IPS-NIHi7 (cell line): ENCODE results near the gene CMTR1.
A peak's percentile ranks its signal among the peaks of the same experiment; 100 is the strongest.

Experiments used
- DNase-seq: peaks from one replicate; pipeline ENCODE4 v3.0.0; 2012; ENCODE audit warnings: mixed read lengths; ENCODE audit errors: extremely low spot score

The CMTR1 gene

DNA sequence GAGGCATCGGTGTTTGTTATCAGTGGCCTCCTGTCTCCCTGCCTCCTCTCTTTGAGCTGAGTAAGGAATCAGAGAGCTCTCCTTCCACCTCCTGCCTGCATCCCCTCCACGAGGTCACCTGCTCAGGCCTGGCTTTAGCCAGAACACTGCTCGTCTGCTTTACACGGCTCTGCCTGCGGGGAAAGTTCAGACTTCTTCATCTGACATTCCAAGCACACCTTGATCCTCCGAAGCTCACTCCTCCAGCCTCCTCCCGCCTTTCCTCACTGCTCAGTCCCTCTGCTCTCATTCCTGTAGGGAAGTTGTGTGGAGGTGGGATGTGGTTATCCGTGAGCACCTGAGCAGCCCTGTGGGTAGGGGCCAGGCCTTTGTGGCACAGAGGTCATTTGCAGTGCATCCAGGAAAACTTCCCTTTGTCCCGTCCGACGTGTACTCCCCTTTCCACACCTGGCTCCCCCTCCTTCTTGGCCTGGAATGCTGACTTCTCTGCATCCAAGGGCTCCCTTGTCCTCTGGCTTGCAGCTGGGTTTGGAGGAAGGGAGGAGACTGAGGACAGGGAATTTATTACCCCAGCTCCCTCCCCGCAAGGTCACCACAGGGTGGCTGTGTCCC is 79.5 kb downstream of the CMTR1 start:
- DNase-seq: peak; percentile 34

GRCh38 chr6:37513155-37513554 is 80.1 kb downstream of the CMTR1 start:
- no peak for DNase-seq

GRCh38 chr6:37513576-37513975 is 80.6 kb downstream of the CMTR1 start:
- no peak for DNase-seq

- no peak for DNase-seq
Observed at GRCh38 chr6:37514321-37514771, 81.3 kb downstream of the CMTR1 start.

GRCh38 chr6:37514837-37515236 is 81.8 kb downstream of the CMTR1 start:
- no peak for DNase-seq

DNA sequence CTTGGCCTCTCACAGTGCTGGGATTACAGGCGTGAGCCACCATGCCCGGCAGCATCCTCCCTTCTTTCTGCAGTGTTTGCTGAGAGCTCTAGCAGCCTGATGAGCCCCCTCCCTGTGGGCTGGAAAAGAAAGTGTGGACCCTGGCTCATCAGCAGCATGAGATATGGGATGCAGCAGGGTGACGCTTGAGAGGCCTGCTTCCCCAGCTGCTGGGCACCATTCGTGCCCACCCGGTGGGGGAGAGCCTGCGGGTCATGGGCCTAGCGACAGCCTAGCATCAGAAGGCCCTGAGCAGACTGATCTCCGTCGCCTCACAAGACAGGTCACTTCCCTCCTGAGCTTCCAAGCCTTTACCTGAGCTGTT is 82.7 kb downstream of the CMTR1 start:
- DNase-seq: no peak

DNA sequence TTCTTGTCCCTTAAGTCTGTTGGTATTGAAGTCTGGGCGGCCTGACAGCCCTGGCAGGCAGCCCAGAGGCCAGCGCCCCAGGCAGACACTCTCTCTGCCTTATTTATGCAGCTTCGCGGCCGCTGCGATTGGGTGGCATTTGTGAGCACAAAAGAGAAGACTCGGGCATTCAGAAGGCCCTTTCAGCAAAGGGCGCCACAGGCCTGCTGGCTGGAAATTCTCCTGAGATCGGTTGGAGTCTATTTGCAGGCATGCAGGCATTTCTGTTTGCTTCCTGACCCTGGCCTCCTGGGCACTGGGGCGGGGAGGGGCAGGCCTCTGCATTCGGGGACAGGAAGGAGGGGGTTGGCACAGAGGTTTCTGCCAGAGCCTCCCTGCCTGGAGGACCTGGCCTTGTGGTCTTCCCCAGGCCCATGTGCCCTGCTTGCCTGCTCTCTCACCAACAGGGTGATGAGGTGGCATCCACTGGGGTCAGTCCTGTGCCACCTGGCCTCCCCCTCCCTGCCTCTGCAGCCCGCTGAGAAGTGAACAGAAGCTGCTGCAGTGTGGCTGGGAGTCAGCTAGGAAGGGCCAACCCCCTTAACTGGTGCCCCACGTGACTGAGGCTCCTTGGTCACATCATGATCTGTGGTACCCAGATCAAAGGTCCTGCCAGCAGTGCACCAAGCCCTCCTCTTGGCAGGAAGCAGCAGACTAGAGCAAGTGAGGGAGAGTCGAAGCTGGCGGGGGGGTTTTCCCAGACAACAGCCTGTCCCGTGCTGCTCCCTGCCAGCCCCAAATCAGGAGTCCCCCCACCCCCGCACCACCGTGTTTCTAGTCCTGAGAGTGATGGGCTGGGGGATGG is 83.3 kb downstream of the CMTR1 start:
- DNase-seq: no peak

- DNase-seq: no peak
Observed at GRCh38 chr6:37516920-37517405, 83.9 kb downstream of the CMTR1 start.

DNA sequence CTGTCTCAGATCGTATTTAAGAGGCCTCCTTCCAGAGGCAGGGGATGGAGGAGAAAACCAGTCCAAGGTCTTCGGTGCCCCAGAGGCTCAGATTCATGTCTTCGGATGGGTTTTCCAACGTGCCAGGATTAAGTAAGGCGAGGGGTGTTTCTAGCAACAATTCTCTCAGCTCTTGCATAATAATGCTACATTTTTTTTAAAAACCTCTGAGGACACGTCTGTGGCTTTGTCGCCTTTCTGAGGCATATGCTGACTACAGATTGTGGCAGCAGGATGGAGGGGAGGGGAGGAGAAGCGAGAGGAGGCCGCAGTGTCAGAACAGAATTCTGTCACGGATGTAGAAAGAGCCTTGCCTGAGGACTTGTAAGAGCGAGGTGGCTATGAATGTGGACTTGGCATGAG is 84.4 kb downstream of the CMTR1 start:
- no peak for DNase-seq

DNA sequence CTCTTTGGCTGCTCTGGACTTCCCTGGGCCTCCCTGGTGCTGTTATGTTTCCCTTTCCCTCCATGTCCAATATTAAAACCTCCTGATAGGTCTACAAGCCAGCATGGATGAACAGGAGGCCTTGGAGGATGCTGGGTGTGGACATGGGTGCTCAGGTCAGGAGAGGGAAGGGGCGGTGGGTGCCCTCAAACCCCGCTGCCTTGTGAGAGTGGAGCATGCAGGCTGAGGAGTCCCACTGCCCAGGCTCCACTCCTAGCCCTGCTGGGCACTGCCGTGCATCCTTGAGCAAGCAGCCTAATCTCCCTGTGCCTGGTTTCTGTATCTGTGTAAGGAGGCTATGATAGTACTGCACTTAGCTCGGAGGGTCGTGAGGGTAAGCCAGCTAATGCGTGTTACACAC is 85.1 kb downstream of the CMTR1 start:
- no peak for DNase-seq

DNA sequence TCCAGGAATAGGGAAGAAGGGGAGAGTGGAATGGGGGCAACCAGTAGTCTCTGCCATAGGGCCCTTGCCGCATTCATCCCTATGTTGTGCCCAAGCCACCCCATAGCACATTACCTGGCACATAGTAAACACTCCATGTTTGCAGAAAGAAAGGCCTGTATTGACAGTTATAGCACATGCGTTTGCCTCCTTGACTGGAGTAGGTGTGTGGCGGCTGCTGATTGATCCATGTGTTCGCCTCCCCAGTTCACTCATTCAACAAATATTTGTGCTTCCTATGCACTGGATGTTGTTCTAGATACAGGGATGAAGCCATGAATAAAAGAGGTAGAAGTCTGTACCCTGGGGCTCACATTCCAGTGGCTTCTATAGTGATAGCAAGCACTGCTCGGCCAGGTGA is 86.4 kb downstream of the CMTR1 start:
- no peak for DNase-seq

DNA sequence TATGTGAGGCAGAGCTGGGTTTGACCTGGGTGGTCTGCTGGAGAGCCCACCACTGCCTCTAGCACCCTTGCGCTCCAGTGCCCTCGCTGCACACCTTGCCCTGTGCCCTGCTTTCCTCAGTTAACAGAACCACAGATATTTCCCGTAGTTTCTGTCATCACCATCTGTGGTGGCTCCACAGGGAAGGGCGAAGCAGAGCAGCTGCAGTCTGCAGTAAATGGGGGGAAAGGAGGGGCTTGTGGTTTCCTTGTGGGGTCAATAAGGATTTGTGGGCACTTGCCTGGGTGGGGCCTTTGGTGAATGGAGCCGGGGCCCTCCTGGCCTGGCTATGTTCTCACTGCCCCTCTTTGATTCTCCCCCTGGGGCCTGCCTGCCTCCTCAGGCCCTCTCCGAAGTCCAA is 87.9 kb downstream of the CMTR1 start:
- no peak for DNase-seq

DNA sequence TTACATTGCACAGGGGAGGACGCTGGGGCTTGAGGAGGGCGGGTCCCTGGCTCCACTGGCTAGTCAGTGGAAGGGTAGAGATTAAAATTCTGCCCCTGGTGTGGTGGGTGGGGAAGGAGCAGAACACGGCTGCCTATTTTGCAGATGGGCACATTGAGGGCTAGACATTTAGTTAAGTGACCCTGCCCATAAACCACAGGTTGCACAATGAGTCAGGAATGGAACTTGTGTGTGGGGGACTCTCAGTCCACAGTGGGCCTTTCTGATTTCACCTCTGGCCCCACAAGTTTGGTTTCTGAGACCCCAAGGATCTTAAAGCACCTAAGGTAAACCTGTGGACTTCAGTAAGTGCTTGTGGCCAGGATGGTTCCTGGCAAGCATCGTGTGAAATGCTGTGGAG is 88.7 kb downstream of the CMTR1 start:
- no peak for DNase-seq

GRCh38 chr6:37522836-37523235 is 89.8 kb downstream of the CMTR1 start:
- no peak for DNase-seq

DNA sequence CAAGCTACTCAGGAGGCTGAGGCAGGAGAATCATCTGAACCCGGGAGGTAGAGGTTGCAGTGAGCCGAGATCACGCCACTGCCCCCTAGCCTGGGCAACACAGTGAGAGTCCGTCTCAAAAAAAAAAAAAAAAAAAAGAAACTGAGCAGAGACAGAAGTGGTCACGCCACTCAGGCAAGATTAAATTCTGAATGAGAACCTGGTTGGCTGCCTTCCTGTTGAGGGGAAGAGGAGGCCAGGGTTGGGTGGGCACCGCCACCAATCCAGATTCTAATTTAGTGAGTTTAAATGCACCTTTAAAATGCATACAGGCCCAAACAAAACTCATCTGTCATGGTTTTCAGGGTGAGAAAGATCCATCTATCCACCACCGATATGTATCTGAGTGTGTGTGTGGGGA is 90.4 kb downstream of the CMTR1 start:
- DNase-seq: no peak

DNA sequence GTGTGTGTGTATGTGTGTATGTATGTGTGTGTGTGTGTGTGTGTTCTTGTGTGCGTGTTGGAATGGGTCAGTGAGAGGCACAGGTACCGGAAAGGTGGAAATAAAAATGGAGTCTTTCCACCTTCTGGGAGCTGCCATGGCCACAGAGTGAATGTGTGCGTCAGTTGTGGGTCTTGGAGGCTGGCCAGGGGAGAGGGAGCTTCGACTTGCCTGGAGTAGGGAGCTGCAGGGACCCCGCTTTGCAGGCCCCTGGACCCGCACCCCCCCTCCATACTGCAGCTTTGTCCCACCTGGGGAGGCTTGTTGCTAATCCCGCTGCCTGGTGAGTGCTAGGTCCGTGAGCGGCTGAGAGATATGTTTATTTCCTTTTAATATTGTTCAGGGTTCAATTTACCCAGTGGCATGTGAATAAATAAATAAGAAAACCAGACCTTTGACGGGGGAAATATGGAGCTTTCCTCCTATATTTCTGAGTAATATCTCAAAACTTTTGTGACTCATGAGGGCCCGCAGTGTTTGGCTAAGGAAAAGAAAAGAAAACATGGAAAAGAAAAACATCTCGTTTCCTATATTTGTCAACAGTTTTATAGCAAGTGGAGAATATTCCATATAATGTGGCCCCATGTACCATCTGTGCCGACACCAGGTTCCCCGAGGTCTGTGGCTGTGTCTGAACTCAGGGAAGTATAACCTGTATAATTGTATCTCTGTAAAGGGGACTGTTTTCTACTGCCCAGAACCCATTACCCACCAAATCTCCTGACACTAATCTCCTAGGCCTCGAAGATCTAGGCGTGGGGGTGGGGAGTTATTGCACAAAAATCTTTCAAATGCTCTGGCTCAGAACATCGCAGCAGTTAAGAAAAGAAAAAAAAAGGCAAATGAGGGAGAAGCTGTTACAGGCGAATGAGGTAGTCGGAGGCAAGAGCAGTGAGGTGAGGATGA is 91.3 kb downstream of the CMTR1 start:
- no peak for DNase-seq

- no peak for DNase-seq
Observed at GRCh38 chr6:37524970-37525318, 91.9 kb downstream of the CMTR1 start.

DNA sequence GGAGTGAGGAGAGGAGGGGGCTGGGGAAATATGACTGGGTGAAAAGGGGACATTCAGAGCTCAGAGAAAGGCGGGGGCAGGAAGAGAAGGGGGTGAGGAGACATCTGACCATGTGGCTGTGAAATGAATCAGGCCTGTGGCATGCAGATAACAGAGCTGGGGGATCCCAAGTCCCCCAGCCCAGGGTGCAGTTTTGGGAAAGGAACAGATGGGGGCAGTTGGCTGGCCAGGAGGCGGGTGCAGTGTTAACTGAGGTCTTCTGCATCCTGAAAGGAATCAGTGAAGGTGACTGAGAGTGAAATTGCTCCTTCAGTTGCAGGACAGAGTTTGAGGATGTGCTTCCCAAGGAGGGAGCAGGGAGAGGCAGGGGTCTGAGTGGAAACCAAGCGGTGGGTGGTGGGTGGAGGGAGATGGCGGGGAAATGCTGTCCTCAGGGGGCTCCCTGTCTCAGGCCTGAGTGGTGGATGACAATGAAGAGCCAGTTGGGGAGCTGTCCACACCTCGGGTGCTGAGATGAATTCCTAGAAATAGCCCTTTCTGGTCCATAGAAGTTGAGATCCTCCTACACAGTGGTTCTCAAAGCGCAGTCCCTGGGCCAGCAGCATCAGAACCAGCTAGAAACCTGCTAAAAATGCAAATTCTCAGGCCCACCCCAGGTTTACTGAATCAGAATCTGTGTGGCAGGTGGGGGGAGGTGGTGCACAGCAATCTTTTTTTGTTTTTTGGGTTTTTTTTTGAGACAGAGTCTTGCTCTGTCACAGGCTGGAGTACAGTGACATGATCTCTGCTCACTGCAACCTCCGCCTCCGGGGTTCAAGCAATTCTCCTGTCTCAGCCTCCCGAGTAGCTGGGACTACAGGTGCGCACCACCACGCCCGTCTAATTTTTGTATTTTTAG is 92.7 kb downstream of the CMTR1 start:
- DNase-seq: peak; percentile 87

GRCh38 chr6:37528541-37528940 is 95.5 kb downstream of the CMTR1 start:
- no peak for DNase-seq

GRCh38 chr6:37530297-37530696 is 97.3 kb downstream of the CMTR1 start:
- DNase-seq: no peak

GRCh38 chr6:37531026-37531425 is 98.0 kb downstream of the CMTR1 start:
- DNase-seq: no peak
